HEK293 (cell line): ENCODE results near the gene CA10.

ENCODE experiments used
- CTCF ChIA-PET: fragments of 350-600 bp; formaldehyde crosslinking; extraction: SDS; loops from one replicate; lab custom pipeline; 2021; ENCODE audit warnings: antibody characterized with exemption; lab: Yijun Ruan, JAX
- POLR2A ChIA-PET: fragments of 300-600 bp; formaldehyde crosslinking; extraction: SDS; loops from one replicate; lab custom pipeline; 2020; ENCODE audit warnings: antibody characterized with exemption, inconsistent platforms; lab: Yijun Ruan, JAX
- H3K27ac ChIP-seq: fragments of 200-500 bp; sonication (Bioruptor generic); 2 replicates; pipeline ENCODE4 v1.5.1; 2014; ENCODE audit warnings: low read depth, low read length, control low read depth, inconsistent platforms; ENCODE audit errors: extremely low read depth
- H3K36me3 ChIP-seq, 2 experiments: fragments of 200-500 bp in 1 of 2; sonication (Bioruptor generic) in 1 of 2; 1 replicate in 1 of 2; 2 replicates in 1 of 2; pipeline ENCODE4 v1.5.1; 2014 to 2017; ENCODE audit warnings: inconsistent platforms in 2 of 2, low read length in 2 of 2; ENCODE audit not compliant: control insufficient read depth in 2 of 2, insufficient read depth in 1 of 2
- H3K4me1 ChIP-seq: fragments of 200-500 bp; sonication (Bioruptor generic); 2 replicates; pipeline ENCODE4 v1.5.1; 2014; ENCODE audit warnings: mild to moderate bottlenecking, low read length, inconsistent platforms; ENCODE audit not compliant: control insufficient read depth, insufficient read depth
- H3K4me3 ChIP-seq: 2 replicates; pipeline ENCODE4 v1.5.1; 2011; ENCODE audit warnings: low read depth, mild to moderate bottlenecking, control low read depth, low read length, moderate library complexity
- H3K9me3 ChIP-seq: fragments of 200-500 bp; sonication (Bioruptor generic); 2 replicates; pipeline ENCODE4 v1.5.1; 2014; ENCODE audit warnings: low read depth, low read length, inconsistent platforms; ENCODE audit not compliant: control insufficient read depth, insufficient read depth
- GLIS1 ChIP-seq: fragments of 450-650 bp; formaldehyde crosslinking; IDR thresholded peaks from 2 replicates; pipeline ENCODE4 v1.5.1; 2016; ENCODE audit warnings: missing biosample characterization, missing genetic modification characterization
- HOXA7 ChIP-seq: sonication (generic); formaldehyde crosslinking; IDR thresholded peaks from 2 replicates; pipeline ENCODE4 v1.8.1; 2022; ENCODE audit warnings: missing genetic modification reagents, borderline replicate concordance
- MYNN ChIP-seq: fragments of 450-650 bp; formaldehyde crosslinking; IDR thresholded peaks from 2 replicates; pipeline ENCODE4 v1.5.1; 2016; ENCODE audit warnings: missing biosample characterization, missing genetic modification characterization, borderline replicate concordance
- PRDM2 ChIP-seq: fragments of 450-650 bp; formaldehyde crosslinking; IDR thresholded peaks from 2 replicates; pipeline ENCODE4 v1.5.1; 2016; ENCODE audit warnings: missing biosample characterization, missing genetic modification characterization, borderline replicate concordance
- ZFP3 ChIP-seq: fragments of 450-650 bp; formaldehyde crosslinking; IDR thresholded peaks from 2 replicates; pipeline ENCODE4 v1.5.1; 2016; ENCODE audit warnings: low read depth, missing biosample characterization, missing genetic modification characterization
- ZNF148 ChIP-seq: fragments of 450-650 bp; formaldehyde crosslinking; IDR thresholded peaks from 2 replicates; pipeline ENCODE4 v1.5.0; 2017; ENCODE audit warnings: missing biosample characterization, missing genetic modification characterization, borderline replicate concordance
- ZNF174 ChIP-seq: fragments of 450-650 bp; formaldehyde crosslinking; IDR thresholded peaks from 2 replicates; pipeline ENCODE4 v1.5.0; 2017; ENCODE audit warnings: missing biosample characterization, mild to moderate bottlenecking, missing genetic modification characterization
- ZNF302 ChIP-seq: fragments of 450-650 bp; formaldehyde crosslinking; IDR thresholded peaks from 2 replicates; pipeline ENCODE4 v1.5.1; 2016; ENCODE audit warnings: missing biosample characterization, missing genetic modification characterization, low read depth
- ZNF514 ChIP-seq: fragments of 450-650 bp; formaldehyde crosslinking; IDR thresholded peaks from 2 replicates; pipeline ENCODE4 v1.5.1; 2016; ENCODE audit warnings: missing biosample characterization, missing genetic modification characterization
- ZNF561 ChIP-seq: fragments of 450-650 bp; IDR thresholded peaks from 2 replicates; pipeline ENCODE4 v1.5.1; 2018; ENCODE audit warnings: missing biosample characterization, missing genetic modification characterization, borderline replicate concordance
- ZNF645 ChIP-seq: fragments of 450-650 bp; formaldehyde crosslinking; IDR thresholded peaks from 2 replicates; pipeline ENCODE4; 2016; ENCODE audit warnings: missing biosample characterization, missing genetic modification characterization
- ZNF658 ChIP-seq: fragments of 450-650 bp; formaldehyde crosslinking; IDR thresholded peaks from 2 replicates; pipeline ENCODE4; 2016; ENCODE audit warnings: missing biosample characterization, missing genetic modification characterization
- ZNF704 ChIP-seq: fragments of 450-650 bp; formaldehyde crosslinking; IDR thresholded peaks from 2 replicates; pipeline ENCODE4 v1.5.1; 2016; ENCODE audit warnings: missing biosample characterization, missing genetic modification characterization
- ZSCAN4 ChIP-seq: fragments of 450-650 bp; formaldehyde crosslinking; IDR thresholded peaks from 2 replicates; pipeline ENCODE4 v1.5.1; 2017; ENCODE audit warnings: missing biosample characterization, missing genetic modification characterization

The CA10 gene

GRCh38 chr17:51657224-51657623 is 501.3 kb downstream of the CA10 start:
- CTCF ChIA-PET, result no interaction called here
- TF ChIP-seq ZNF658 (no peak), ZNF645 (no peak), ZSCAN4 (no peak), ZNF561 (tag by site-specific recombination) (no peak), ZNF514 (tag by site-specific recombination) (no peak), ZNF148 (tag by site-specific recombination) (no peak), ZNF302 (tag by site-specific recombination) (no peak), HOXA7 (CRISPR knock-in tag) (no peak), ZFP3 (tag by site-specific recombination) (no peak), GLIS1 (tag by site-specific recombination) (no peak), MYNN (tag by site-specific recombination) (no peak), PRDM2 (tag by site-specific recombination) (no peak), ZNF704 (tag by site-specific recombination) (no peak), ZNF174 (no peak)
- TF ChIP-seq, all 188 proteins: peak for 0
- Histone ChIP-seq H3K4me3 (no peak overlapping the region), H3K9me3 (no peaks in the 10 kb centered on the region), H3K36me3 (no peaks in the 10 kb centered on the region), H3K4me1 (peaks cover 21% of the 10 kb centered on the region), H3K27ac (no peak overlapping the region)
- POLR2A ChIA-PET, result interaction anchor here (1.3 kb wide), 1 partner anchor 49 kb away, joined by 3 read pairs; no protein-coding TSS in a partner anchor
